Measurements from ENCODE around the gene FREM2. TPM values are rescaled to one million over a fixed set of nuclear protein-coding genes. Genes with fewer than 3 reads are reported as not detected.

FREM2 gene
- total and polyA plus RNA-seq, 4 donors: 1.6 to 58.3 (median 9.4) TPM

DNA sequence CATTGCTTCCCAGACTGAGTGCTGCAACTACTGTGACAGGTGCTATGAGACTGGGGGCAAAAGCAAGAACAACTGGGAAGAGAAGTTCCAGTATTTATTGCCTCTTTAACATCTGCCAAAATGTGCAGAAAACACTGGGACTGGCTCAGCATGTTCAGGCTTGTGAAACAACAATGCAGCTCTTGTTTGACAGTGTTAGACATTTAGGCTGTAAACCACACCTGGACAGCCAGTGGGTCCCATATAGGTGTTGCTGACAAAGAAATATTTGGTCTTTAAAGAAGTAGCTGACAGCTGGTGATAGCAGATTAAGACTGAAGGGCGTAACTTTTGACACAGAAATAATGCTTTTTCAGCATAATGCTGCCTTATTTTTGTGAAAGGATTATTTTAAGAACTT lies 215.7 kb downstream of the FREM2 start:
- Histone ChIP-seq H3K4me1 (ENCODE audit: control insufficient read depth in 5 of 5, insufficient read depth in 5 of 5, low read length in 5 of 5) (no peaks in the 10 kb centered on the region), H3K9me3 (ENCODE audit: control insufficient read depth in 4 of 4, insufficient read depth in 3 of 4, low read length in 3 of 4) (peaks cover 0 to 3% (median 0%) of the 10 kb centered on the region in 4 donors), H3K27me3 (ENCODE audit: control insufficient read depth in 3 of 3, insufficient read depth in 3 of 3, low read length in 2 of 3) (no peaks in the 10 kb centered on the region), H3K4me3 (no peak overlapping the region), H3K9ac (ENCODE audit: insufficient read depth in 1 of 2, low read length in 2 of 2) (no peak overlapping the region), H3K36me3 (ENCODE audit: control insufficient read depth in 4 of 4, insufficient read depth in 4 of 4, low read length in 4 of 4) (no peaks in the 10 kb centered on the region), H3K27ac (ENCODE audit: low read depth in 1 of 2, low read length in 1 of 2) (no peak overlapping the region)
- DNase-seq: no peak
- TF ChIP-seq, protein P1, sequence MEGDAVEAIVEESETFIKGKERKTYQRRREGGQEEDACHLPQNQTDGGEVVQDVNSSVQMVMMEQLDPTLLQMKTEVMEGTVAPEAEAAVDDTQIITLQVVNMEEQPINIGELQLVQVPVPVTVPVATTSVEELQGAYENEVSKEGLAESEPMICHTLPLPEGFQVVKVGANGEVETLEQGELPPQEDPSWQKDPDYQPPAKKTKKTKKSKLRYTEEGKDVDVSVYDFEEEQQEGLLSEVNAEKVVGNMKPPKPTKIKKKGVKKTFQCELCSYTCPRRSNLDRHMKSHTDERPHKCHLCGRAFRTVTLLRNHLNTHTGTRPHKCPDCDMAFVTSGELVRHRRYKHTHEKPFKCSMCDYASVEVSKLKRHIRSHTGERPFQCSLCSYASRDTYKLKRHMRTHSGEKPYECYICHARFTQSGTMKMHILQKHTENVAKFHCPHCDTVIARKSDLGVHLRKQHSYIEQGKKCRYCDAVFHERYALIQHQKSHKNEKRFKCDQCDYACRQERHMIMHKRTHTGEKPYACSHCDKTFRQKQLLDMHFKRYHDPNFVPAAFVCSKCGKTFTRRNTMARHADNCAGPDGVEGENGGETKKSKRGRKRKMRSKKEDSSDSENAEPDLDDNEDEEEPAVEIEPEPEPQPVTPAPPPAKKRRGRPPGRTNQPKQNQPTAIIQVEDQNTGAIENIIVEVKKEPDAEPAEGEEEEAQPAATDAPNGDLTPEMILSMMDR (IDR thresholded peaks at IDR 0.05; ENCODE audit: control extremely low read depth, extremely low read depth): no peak
- no peak for ATAC-seq (ENCODE audit: insufficient read depth, low FRiP score)
- WGBS, 2 donors: 88 to 93% methylated on average over 1 of the region's 1 CpG

DNA sequence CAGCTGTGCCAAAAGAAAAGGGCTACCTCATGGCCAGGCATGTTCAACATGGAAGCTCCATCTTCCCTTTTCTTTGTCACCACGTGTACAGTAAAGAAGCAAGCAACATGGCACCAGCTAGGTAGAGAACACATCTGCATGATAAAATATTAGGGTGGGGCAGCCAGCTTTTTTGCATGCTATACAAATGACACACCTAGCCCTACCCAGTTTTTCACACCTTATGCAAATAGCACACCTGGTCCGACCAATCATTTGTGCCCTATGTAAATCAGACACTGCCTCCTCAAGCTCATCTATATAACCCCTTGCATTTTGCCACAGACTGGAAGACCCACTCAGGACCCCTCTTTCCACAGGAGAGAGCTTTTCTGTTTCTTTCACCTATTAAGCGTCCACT lies 218.2 kb downstream of the FREM2 start:
- Histone ChIP-seq H3K27ac (ENCODE audit: low read depth in 1 of 2, low read length in 1 of 2) (no peak overlapping the region), H3K4me3 (no peak overlapping the region), H3K27me3 (ENCODE audit: control insufficient read depth in 3 of 3, insufficient read depth in 3 of 3, low read length in 2 of 3) (no peaks in the 10 kb centered on the region), H3K9ac (ENCODE audit: insufficient read depth in 1 of 2, low read length in 2 of 2) (no peak overlapping the region), H3K9me3 (ENCODE audit: control insufficient read depth in 4 of 4, insufficient read depth in 3 of 4, low read length in 3 of 4) (peaks cover 0 to 3% (median 0%) of the 10 kb centered on the region in 4 donors), H3K36me3 (ENCODE audit: control insufficient read depth in 4 of 4, insufficient read depth in 4 of 4, low read length in 4 of 4) (no peaks in the 10 kb centered on the region), H3K4me1 (ENCODE audit: control insufficient read depth in 5 of 5, insufficient read depth in 5 of 5, low read length in 5 of 5) (no peaks in the 10 kb centered on the region)
- ATAC-seq (ENCODE audit: insufficient read depth, low FRiP score): no peak
- no peak for DNase-seq
- TF ChIP-seq, protein P1 (IDR thresholded peaks at IDR 0.05; ENCODE audit: control extremely low read depth, extremely low read depth): no peak
- WGBS, 2 donors: 80 to 87% methylated on average over 3 of the region's 3 CpGs

- TF ChIP-seq, protein P1 (IDR thresholded peaks at IDR 0.05; ENCODE audit: control extremely low read depth, extremely low read depth): no peak
- ATAC-seq (ENCODE audit: insufficient read depth, low FRiP score) (no peak), DNase-seq (no peak)
- H3K4me3 ChIP-seq: no peak overlapping the region
- WGBS, 2 donors: 71 to 78% methylated on average over 1 of the region's 1 CpG
- no peaks in the 10 kb centered on the region for H3K27me3 ChIP-seq (ENCODE audit: control insufficient read depth in 3 of 3, insufficient read depth in 3 of 3, low read length in 2 of 3)
- H3K36me3 ChIP-seq (ENCODE audit: control insufficient read depth in 4 of 4, insufficient read depth in 4 of 4, low read length in 4 of 4): no peaks in the 10 kb centered on the region
- no peak overlapping the region for H3K9ac ChIP-seq (ENCODE audit: insufficient read depth in 1 of 2, low read length in 2 of 2)
- H3K9me3 ChIP-seq (ENCODE audit: control insufficient read depth in 4 of 4, insufficient read depth in 3 of 4, low read length in 3 of 4): peaks cover 0 to 3% (median 0%) of the 10 kb centered on the region in 4 donors
- H3K4me1 ChIP-seq (ENCODE audit: control insufficient read depth in 5 of 5, insufficient read depth in 5 of 5, low read length in 5 of 5): no peaks in the 10 kb centered on the region
- no peak overlapping the region for H3K27ac ChIP-seq (ENCODE audit: low read depth in 1 of 2, low read length in 1 of 2)
Measured at GRCh38 chr13:38905861-38906260, 219.0 kb downstream of the FREM2 start.

GRCh38 chr13:38908574-38908973 lies 221.7 kb downstream of the FREM2 start:
- H3K9ac ChIP-seq (ENCODE audit: insufficient read depth in 1 of 2, low read length in 2 of 2): no peak overlapping the region
- no peaks in the 10 kb centered on the region for H3K36me3 ChIP-seq (ENCODE audit: control insufficient read depth in 4 of 4, insufficient read depth in 4 of 4, low read length in 4 of 4)
- H3K27ac ChIP-seq (ENCODE audit: low read depth in 1 of 2, low read length in 1 of 2): no peak overlapping the region
- ATAC-seq (ENCODE audit: insufficient read depth, low FRiP score): no peak
- no peak overlapping the region for H3K4me3 ChIP-seq
- DNase-seq: no peak
- H3K4me1 ChIP-seq (ENCODE audit: control insufficient read depth in 5 of 5, insufficient read depth in 5 of 5, low read length in 5 of 5): no peaks in the 10 kb centered on the region
- TF ChIP-seq, protein P1 (IDR thresholded peaks at IDR 0.05; ENCODE audit: control extremely low read depth, extremely low read depth): no peak
- WGBS, 2 donors: 84 to 89% methylated on average over 2 of the region's 2 CpGs
- H3K27me3 ChIP-seq (ENCODE audit: control insufficient read depth in 3 of 3, insufficient read depth in 3 of 3, low read length in 2 of 3): no peaks in the 10 kb centered on the region
- no peaks in the 10 kb centered on the region for H3K9me3 ChIP-seq (ENCODE audit: control insufficient read depth in 4 of 4, insufficient read depth in 3 of 4, low read length in 3 of 4)
